Panc1 (cell line): ENCODE data around the gene ATG2B. TPM values are rescaled to one million over a fixed set of nuclear protein-coding genes. Genes with fewer than 3 reads are reported as not detected.

Source experiments
- ATAC-seq: fragments of 200-7000 bp; cut with Tn5 transposase; 2 replicates; pipeline ENCODE4 v1.9.1; 2020; ENCODE audit warnings: mild to moderate bottlenecking, moderate library complexity
- BruUV-seq: library from RNA; stranded (reverse); fragments of 400-500 nt; replicated peaks from 2 replicates; lab custom pipeline; 2021; lab: Mats Ljungman, UMichigan
- CTCF ChIA-PET: fragments of 300-600 bp; sonication (Branson Sonifier 250); formaldehyde crosslinking; loops from one replicate; lab custom pipeline; 2022; ENCODE audit warnings: antibody characterized with exemption; lab: Charles Lee
- POLR2A ChIA-PET: fragments of 300-600 bp; sonication (Branson Sonifier 250); formaldehyde crosslinking; loops from one replicate; lab custom pipeline; 2022; ENCODE audit warnings: antibody characterized with exemption; lab: Charles Lee
- DNase-seq: peaks from one replicate; pipeline ENCODE4 v3.0.0-alpha.2; 2010; ENCODE audit warnings: low read depth, low spot score
- H3K27ac ChIP-seq: 2 replicates; pipeline ENCODE4 v1.5.1; 2011; ENCODE audit warnings: mild to moderate bottlenecking, low read length, inconsistent platforms
- H3K27me3 ChIP-seq: fragments of 200-500 bp; sonication (Bioruptor generic); 2 replicates; pipeline ENCODE4 v1.6.0; 2014; ENCODE audit warnings: low read length, inconsistent platforms; ENCODE audit not compliant: control insufficient read depth, insufficient read depth
- H3K36me3 ChIP-seq: fragments of 200-500 bp; sonication (Bioruptor generic); 2 replicates; pipeline ENCODE4 v1.5.1; 2014; ENCODE audit warnings: inconsistent platforms, mild to moderate bottlenecking, low read length, moderate library complexity; ENCODE audit not compliant: control insufficient read depth, insufficient read depth
- H3K4me1 ChIP-seq: 2 replicates; pipeline ENCODE4 v1.5.1; 2011; ENCODE audit warnings: inconsistent platforms, mild to moderate bottlenecking, low read length, moderate library complexity; ENCODE audit not compliant: control insufficient read depth, insufficient read depth
- H3K4me3 ChIP-seq, 2 experiments: 2 replicates each; pipeline ENCODE4 v1.5.1; 2011 to 2012; ENCODE audit warnings: low read depth in 2 of 2, low read length in 2 of 2, mild to moderate bottlenecking in 2 of 2, inconsistent platforms in 1 of 2, moderate library complexity in 1 of 2
- H3K9me3 ChIP-seq: fragments of 200-500 bp; sonication (Bioruptor generic); 2 replicates; pipeline ENCODE4 v1.5.1; 2014; ENCODE audit warnings: low read depth, mild to moderate bottlenecking, inconsistent platforms, low read length, moderate library complexity; ENCODE audit not compliant: control insufficient read depth, insufficient read depth
- CTCF ChIP-seq: fragments of 450-650 bp; IDR thresholded peaks from 2 replicates; pipeline ENCODE4 v1.5.1; 2017; ENCODE audit warnings: mild to moderate bottlenecking
- POLR2AphosphoS5 ChIP-seq: IDR thresholded peaks from 2 replicates; pipeline ENCODE4 v1.6.1; 2012; ENCODE audit warnings: mild to moderate bottlenecking, low read depth, low read length, moderate library complexity
- REST ChIP-seq, 2 experiments: IDR thresholded peaks; 2 replicates each; pipeline ENCODE4 v1.6.1; 2011 to 2012; ENCODE audit warnings: low read depth in 2 of 2, control low read depth in 1 of 2, low read length in 1 of 2, mild to moderate bottlenecking in 1 of 2, moderate library complexity in 1 of 2; ENCODE audit not compliant: insufficient read depth in 1 of 2
- SIN3A ChIP-seq: IDR thresholded peaks from 2 replicates; pipeline ENCODE4 v1.6.1; 2012; ENCODE audit warnings: low read depth, mild to moderate bottlenecking, low read length, moderate library complexity, borderline replicate concordance; ENCODE audit not compliant: insufficient read depth
- TCF7L2 ChIP-seq: IDR thresholded peaks from 2 replicates; pipeline ENCODE4 v1.6.1; 2011; ENCODE audit warnings: mild to moderate bottlenecking, low read depth, low read length, inconsistent platforms
- in situ Hi-C: cut with HindIII; loops from 2 replicates; pipeline ENCODE4 v1.10.0; 2016; ENCODE audit warnings: low sequenced_read_pairs, low pct_unique_long_range_greater_than_20kb
- intact Hi-C: fragments of 100-400 bp; cut with micrococcal nuclease; formaldehyde crosslinking; loops from one replicate; pipeline ENCODE4 v1.10.0; 2022; ENCODE audit not compliant: unreplicated experiment
- total RNA-seq: library from RNA; stranded (reverse); gene quantifications from one replicate; pipeline ENCODE4 v1.2.1, GENCODE V29; 2021; ENCODE audit not compliant: unreplicated experiment

Gene ATG2B
- total RNA-seq, 1 experiment from 2014 or later = 2.6 TPM

- CTCF ChIA-PET = no interaction called here
- BruUV-seq = no TSS peak
- in situ Hi-C loops (no loop called here), intact Hi-C loops (loop anchor here (10.0 kb wide), 1 partner anchor 277 kb away; no protein-coding TSS in a partner anchor)
- Histone ChIP-seq H3K4me1 (no peaks in the 10 kb centered on the region), H3K9me3 (no peaks in the 10 kb centered on the region), H3K36me3 (no peaks in the 10 kb centered on the region), H3K27me3 (no peaks in the 10 kb centered on the region), H3K27ac (no peak overlapping the region), H3K4me3 (no peak overlapping the region)
- POLR2A ChIA-PET = no interaction called here
- DNase-seq = no peak
- TF ChIP-seq POLR2AphosphoS5 (no peak), CTCF (no peak), SIN3A (no peak), REST (IDR thresholded peaks at IDR 0.05; ENCODE audit: insufficient read depth in 1 of 2, low read depth in 2 of 2, low read length in 1 of 2) (no peak), TCF7L2 (no peak)
- ATAC-seq = no peak
These were observed 91.7 kb downstream of the ATG2B start for GRCh38 chr14:96271421-96271762.

- ChIA-PET POLR2A (no interaction called here), CTCF (no interaction called here)
- no peak for ATAC-seq
These were observed 92.3 kb downstream of the ATG2B start for GRCh38 chr14:96270565-96271420.

More at GRCh38 chr14:96270565-96271420, 92.3 kb downstream of the ATG2B start:
- no peaks in the 10 kb centered on the region for H3K4me1 ChIP-seq
- H3K36me3 ChIP-seq = no peaks in the 10 kb centered on the region
- DNase-seq = no peak
- intact Hi-C loops = loop anchor here (10.0 kb wide), 1 partner anchor 276 kb away; no protein-coding TSS in a partner anchor
- H3K27me3 ChIP-seq = no peaks in the 10 kb centered on the region
- in situ Hi-C loops = no loop called here
- TF ChIP-seq CTCF (no peak), TCF7L2 (no peak), REST (IDR thresholded peaks at IDR 0.05; ENCODE audit: insufficient read depth in 1 of 2, low read depth in 2 of 2, low read length in 1 of 2) (no peak), POLR2AphosphoS5 (no peak), SIN3A (no peak)
- H3K4me3 ChIP-seq = no peak overlapping the region
- no peaks in the 10 kb centered on the region for H3K9me3 ChIP-seq
- no TSS peak for BruUV-seq
- no peak overlapping the region for H3K27ac ChIP-seq
